Pulmonary artery endothelial cell (primary cell): Measurements from ENCODE around the gene PEX14. TPM values are rescaled to one million over a fixed set of nuclear protein-coding genes. Genes with fewer than 3 reads are reported as not detected.
"Not testable (repeated sequence)": the region's sequence is repeated elsewhere in the genome, so short reads cannot be mapped to it uniquely, and the experiment has no call there.

Experiments used
- DNase-seq: peaks from one replicate; pipeline ENCODE4 v3.0.0-alpha.2; 2011; ENCODE audit warnings: low read depth, low spot score
- total RNA-seq: library from RNA; depleted of rRNA; stranded (reverse); fragments of >200 nt; gene quantifications from 2 replicates; pipeline ENCODE4 v1.2.3, GENCODE V29; 2014

PEX14 gene
- total RNA-seq, 1 donor from 2014 or later: 13.3 TPM

GRCh38 chr1:10494754-10495474 is 20.2 kb downstream of the PEX14 start:
- no peak for DNase-seq

- no peak for DNase-seq
Observed at GRCh38 chr1:10495475-10495817, 20.7 kb downstream of the PEX14 start.

GRCh38 chr1:10495952-10496351 is 21.2 kb downstream of the PEX14 start:
- DNase-seq: no peak

GRCh38 chr1:10497109-10497508 is 22.4 kb downstream of the PEX14 start:
- DNase-seq: no peak

- DNase-seq: no peak
Observed at GRCh38 chr1:10498231-10498630, 23.5 kb downstream of the PEX14 start.

GRCh38 chr1:10502206-10502605 is 27.5 kb downstream of the PEX14 start:
- no peak for DNase-seq

GRCh38 chr1:10504249-10504648 is 29.5 kb downstream of the PEX14 start:
- DNase-seq: no peak

GRCh38 chr1:10506046-10506676 is 31.4 kb downstream of the PEX14 start:
- not testable (repeated sequence) for DNase-seq

GRCh38 chr1:10506677-10507047 is 31.9 kb downstream of the PEX14 start:
- DNase-seq: no peak

GRCh38 chr1:10507111-10507879 is 32.5 kb downstream of the PEX14 start:
- DNase-seq: no peak

- no peak for DNase-seq
Observed at GRCh38 chr1:10508511-10508951, 33.8 kb downstream of the PEX14 start.

- no peak for DNase-seq
Observed at GRCh38 chr1:10509809-10510509, 35.2 kb downstream of the PEX14 start.

- no peak for DNase-seq
Observed at GRCh38 chr1:10510520-10511493, 36.1 kb downstream of the PEX14 start.

- no peak for DNase-seq
Observed at GRCh38 chr1:10511494-10511885, 36.7 kb downstream of the PEX14 start.

- DNase-seq: no peak
Observed at GRCh38 chr1:10513199-10513598, 38.4 kb downstream of the PEX14 start.

GRCh38 chr1:10514490-10515235 is 39.9 kb downstream of the PEX14 start:
- DNase-seq: no peak

GRCh38 chr1:10515301-10515975 is 40.7 kb downstream of the PEX14 start:
- DNase-seq: no peak

GRCh38 chr1:10515976-10516750 is 41.4 kb downstream of the PEX14 start:
- DNase-seq: no peak
